HL-60 (cell line): Measurements from ENCODE around the gene CDC7.

Experiments used
- TF ChIP-seq, protein P1 (sequence below): IDR thresholded peaks from one replicate; pipeline ENCODE4 v1.5.1; 2011; ENCODE audit warnings: low read length, control low read depth, inconsistent platforms; ENCODE audit not compliant: insufficient read depth
- TF ChIP-seq, protein P2 (sequence below): IDR thresholded peaks from 2 replicates; pipeline ENCODE4 v1.6.1; 2012; ENCODE audit warnings: low read depth; ENCODE audit not compliant: insufficient replicate concordance

DNA sequence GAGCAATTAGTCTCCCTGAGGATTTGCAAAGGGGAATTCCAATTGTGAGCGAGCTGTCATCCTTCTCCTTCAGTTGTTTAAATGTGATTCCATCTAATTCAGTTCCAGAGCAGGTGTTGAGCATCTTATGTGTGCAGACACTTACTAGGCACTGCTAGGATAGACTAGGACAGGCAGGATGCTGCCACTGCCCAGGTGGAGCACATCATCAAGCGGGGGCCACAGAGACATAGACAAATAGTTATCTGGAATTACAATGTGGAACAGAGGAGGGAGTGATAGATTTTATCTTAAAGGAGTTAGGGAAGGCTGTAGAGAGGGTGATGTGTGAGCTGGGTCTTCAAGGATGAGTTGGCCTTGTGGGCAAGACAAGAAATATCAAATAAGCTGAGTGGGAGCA, 55.9 kb downstream of the CDC7 start:
- TF ChIP-seq, protein P1, sequence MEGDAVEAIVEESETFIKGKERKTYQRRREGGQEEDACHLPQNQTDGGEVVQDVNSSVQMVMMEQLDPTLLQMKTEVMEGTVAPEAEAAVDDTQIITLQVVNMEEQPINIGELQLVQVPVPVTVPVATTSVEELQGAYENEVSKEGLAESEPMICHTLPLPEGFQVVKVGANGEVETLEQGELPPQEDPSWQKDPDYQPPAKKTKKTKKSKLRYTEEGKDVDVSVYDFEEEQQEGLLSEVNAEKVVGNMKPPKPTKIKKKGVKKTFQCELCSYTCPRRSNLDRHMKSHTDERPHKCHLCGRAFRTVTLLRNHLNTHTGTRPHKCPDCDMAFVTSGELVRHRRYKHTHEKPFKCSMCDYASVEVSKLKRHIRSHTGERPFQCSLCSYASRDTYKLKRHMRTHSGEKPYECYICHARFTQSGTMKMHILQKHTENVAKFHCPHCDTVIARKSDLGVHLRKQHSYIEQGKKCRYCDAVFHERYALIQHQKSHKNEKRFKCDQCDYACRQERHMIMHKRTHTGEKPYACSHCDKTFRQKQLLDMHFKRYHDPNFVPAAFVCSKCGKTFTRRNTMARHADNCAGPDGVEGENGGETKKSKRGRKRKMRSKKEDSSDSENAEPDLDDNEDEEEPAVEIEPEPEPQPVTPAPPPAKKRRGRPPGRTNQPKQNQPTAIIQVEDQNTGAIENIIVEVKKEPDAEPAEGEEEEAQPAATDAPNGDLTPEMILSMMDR: no peak
- TF ChIP-seq, protein P2, sequence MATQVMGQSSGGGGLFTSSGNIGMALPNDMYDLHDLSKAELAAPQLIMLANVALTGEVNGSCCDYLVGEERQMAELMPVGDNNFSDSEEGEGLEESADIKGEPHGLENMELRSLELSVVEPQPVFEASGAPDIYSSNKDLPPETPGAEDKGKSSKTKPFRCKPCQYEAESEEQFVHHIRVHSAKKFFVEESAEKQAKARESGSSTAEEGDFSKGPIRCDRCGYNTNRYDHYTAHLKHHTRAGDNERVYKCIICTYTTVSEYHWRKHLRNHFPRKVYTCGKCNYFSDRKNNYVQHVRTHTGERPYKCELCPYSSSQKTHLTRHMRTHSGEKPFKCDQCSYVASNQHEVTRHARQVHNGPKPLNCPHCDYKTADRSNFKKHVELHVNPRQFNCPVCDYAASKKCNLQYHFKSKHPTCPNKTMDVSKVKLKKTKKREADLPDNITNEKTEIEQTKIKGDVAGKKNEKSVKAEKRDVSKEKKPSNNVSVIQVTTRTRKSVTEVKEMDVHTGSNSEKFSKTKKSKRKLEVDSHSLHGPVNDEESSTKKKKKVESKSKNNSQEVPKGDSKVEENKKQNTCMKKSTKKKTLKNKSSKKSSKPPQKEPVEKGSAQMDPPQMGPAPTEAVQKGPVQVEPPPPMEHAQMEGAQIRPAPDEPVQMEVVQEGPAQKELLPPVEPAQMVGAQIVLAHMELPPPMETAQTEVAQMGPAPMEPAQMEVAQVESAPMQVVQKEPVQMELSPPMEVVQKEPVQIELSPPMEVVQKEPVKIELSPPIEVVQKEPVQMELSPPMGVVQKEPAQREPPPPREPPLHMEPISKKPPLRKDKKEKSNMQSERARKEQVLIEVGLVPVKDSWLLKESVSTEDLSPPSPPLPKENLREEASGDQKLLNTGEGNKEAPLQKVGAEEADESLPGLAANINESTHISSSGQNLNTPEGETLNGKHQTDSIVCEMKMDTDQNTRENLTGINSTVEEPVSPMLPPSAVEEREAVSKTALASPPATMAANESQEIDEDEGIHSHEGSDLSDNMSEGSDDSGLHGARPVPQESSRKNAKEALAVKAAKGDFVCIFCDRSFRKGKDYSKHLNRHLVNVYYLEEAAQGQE: no peak
